ENCODE measurements around the gene ST8SIA3.
"Not testable (repeated sequence)": the region's sequence is repeated elsewhere in the genome, so short reads cannot be mapped to it uniquely, and the experiment has no call there.

Gene ST8SIA3

DNA sequence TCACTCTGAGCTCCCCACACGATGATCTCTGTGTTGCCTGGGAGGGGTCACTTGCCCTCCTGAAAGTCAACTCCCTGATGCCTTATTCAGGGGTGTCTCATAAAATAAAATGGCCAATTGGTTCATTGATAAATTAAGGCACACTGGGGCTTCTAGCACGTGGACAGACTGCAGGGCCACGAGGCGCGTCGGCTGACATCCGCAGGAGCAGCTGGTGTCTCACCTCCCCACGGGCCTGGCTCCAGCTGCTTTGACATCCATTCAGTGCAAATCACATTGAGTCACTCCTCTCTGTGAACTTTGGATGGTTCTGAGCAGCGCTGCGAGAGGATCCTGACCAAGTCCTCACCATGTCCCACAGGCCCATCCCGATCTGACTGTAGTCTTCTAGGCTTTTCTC, 4.6 kb upstream of the ST8SIA3 start:
- Mint-ChIP-seq H3K36me3 (ENCODE audit: low read depth) (no peaks in the 10 kb centered on the region), H3K9me3 (no peaks in the 10 kb centered on the region), H3K4me3 (no peak overlapping the region), H3K4me1 (ENCODE audit: low read depth) (no peaks in the 10 kb centered on the region), H3K27ac (no peak overlapping the region), H3K27me3 (peaks cover 34% of the 10 kb centered on the region)

- Mint-ChIP-seq H3K27me3 (peaks cover 68% of the 10 kb centered on the region), H3K36me3 (ENCODE audit: low read depth) (peaks cover 13% of the 10 kb centered on the region), H3K27ac (no peak overlapping the region), H3K4me3 (no peak overlapping the region), H3K9me3 (peaks cover 12% of the 10 kb centered on the region), H3K4me1 (ENCODE audit: low read depth) (no peaks in the 10 kb centered on the region)
These were observed 392 bp downstream of the ST8SIA3 start for GRCh38 chr18:57352761-57353136.

- peaks cover 13% of the 10 kb centered on the region for H3K36me3 Mint-ChIP-seq (ENCODE audit: low read depth)
- H3K4me1 Mint-ChIP-seq (ENCODE audit: low read depth), result no peaks in the 10 kb centered on the region
- no peak overlapping the region for H3K27ac Mint-ChIP-seq
- peaks cover 12% of the 10 kb centered on the region for H3K9me3 Mint-ChIP-seq
- H3K27me3 Mint-ChIP-seq, result peaks cover 65% of the 10 kb centered on the region
- no peak overlapping the region for H3K4me3 Mint-ChIP-seq
These were observed 981 bp downstream of the ST8SIA3 start for GRCh38 chr18:57353137-57353939.

DNA sequence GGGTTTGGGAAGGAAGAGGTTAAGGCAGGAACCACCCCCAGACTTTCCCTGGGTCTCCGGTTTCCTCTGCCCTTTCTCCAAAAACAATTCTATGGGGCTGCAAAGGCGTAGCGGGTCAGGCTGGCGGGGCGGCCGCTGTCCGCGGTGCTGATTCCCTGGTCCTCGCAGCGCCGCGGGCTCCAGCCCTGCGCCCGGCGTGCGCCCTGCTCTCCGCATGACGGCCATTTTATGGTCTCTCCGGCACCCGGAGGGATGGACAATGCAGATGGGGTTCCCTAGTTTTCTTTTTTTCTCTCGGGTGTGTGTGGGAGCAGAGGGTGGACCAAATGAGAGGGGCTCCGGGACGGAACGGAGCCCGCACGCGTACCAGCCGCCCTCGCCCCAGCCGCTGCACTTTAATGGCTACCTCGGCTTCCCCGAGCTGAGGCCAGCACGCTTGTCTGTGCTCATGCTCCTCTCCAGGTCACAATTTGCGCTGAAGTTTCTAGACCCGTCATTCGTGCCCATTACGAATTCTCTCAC, 1.6 kb downstream of the ST8SIA3 start:
- H3K36me3 Mint-ChIP-seq (ENCODE audit: low read depth), result peaks cover 13% of the 10 kb centered on the region
- no peak overlapping the region for H3K4me3 Mint-ChIP-seq
- H3K9me3 Mint-ChIP-seq, result peaks cover 12% of the 10 kb centered on the region
- peaks cover 71% of the 10 kb centered on the region for H3K27me3 Mint-ChIP-seq
- no peak overlapping the region for H3K27ac Mint-ChIP-seq
- H3K4me1 Mint-ChIP-seq (ENCODE audit: low read depth), result no peaks in the 10 kb centered on the region

GRCh38 chr18:57359433-57359832, 7.1 kb downstream of the ST8SIA3 start:
- H3K4me3 Mint-ChIP-seq, result no peak overlapping the region
- peaks cover 9% of the 10 kb centered on the region for H3K36me3 Mint-ChIP-seq (ENCODE audit: low read depth)
- H3K9me3 Mint-ChIP-seq, result peaks cover 9% of the 10 kb centered on the region
- H3K27ac Mint-ChIP-seq, result no peak overlapping the region
- peaks cover 58% of the 10 kb centered on the region for H3K27me3 Mint-ChIP-seq
- H3K4me1 Mint-ChIP-seq (ENCODE audit: low read depth), result no peaks in the 10 kb centered on the region

DNA sequence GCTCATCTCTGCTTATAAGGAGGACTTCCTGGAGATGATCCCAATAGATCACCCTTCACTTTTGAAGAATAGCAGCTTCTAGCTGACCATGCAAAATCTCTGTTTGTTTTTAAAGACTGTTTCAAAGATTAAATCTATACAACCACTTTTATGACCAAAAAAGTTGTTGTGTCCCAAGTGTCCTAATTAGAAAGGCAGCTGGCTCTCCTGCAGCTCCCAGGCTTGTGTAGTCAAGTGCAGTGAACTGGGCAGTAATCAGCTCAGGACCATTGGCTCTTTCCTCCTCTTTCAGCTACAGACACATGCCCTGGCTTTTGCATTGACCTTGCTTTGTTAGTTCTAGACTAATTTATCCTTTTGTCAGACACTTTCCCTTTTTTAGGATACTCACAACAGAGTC, 10.4 kb downstream of the ST8SIA3 start:
- H3K4me1 Mint-ChIP-seq (ENCODE audit: low read depth), result no peaks in the 10 kb centered on the region
- H3K4me3 Mint-ChIP-seq, result no peak overlapping the region
- H3K9me3 Mint-ChIP-seq, result no peaks in the 10 kb centered on the region
- H3K36me3 Mint-ChIP-seq (ENCODE audit: low read depth), result no peaks in the 10 kb centered on the region
- no peak overlapping the region for H3K27ac Mint-ChIP-seq
- peaks cover 33% of the 10 kb centered on the region for H3K27me3 Mint-ChIP-seq

DNA sequence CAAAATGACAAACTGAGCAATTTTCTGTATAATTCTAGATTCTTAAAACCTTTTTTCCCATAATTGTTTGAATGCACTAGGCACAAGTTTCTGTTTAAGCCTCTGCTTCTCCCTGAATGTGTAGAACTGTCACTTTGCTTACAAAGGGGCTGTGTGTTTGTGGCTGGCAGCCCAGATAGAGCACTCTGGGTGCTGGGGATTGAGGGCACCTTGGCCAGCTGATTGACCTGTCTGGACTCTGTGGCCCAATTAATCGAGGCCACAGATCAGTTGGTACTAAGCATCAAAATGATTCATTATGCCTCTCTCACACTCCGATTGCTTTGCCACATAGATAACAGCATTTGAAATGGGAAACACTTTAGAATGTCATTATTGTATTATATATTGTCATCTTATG, 12.1 kb downstream of the ST8SIA3 start:
- Mint-ChIP-seq H3K4me1 (ENCODE audit: low read depth) (no peaks in the 10 kb centered on the region), H3K9me3 (no peaks in the 10 kb centered on the region), H3K27ac (no peak overlapping the region), H3K36me3 (ENCODE audit: low read depth) (no peaks in the 10 kb centered on the region), H3K4me3 (no peak overlapping the region), H3K27me3 (peaks cover 24% of the 10 kb centered on the region)

DNA sequence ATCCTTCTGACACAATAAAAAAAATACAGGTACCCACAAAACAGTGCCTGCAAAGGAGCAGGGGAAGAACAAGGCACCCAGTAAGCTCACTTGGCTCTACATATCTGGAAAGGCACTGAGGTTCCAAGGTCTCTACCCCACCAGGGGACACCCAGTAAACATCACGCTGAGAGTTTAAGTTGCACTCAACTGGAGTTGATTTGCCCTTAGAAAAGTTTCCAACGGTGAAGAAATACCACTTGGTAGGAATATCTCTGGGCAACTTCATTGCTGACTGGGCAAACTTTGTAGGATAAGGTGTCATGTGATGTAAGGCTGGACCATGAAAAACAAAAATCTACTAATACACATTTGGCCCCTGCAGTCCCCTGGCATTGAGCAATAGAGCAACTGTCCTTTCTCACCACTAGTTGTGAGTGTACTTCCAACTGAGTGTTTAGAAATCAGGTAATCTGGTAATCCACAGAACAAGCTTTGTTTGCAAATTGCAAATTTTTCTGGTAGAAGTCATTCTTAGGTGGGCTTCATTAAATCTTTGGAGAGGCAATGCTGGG, 14.2 kb downstream of the ST8SIA3 start:
- H3K4me3 Mint-ChIP-seq, result no peak overlapping the region
- H3K27ac Mint-ChIP-seq, result no peak overlapping the region
- no peaks in the 10 kb centered on the region for H3K36me3 Mint-ChIP-seq (ENCODE audit: low read depth)
- no peaks in the 10 kb centered on the region for H3K9me3 Mint-ChIP-seq
- H3K4me1 Mint-ChIP-seq (ENCODE audit: low read depth), result no peaks in the 10 kb centered on the region
- peaks cover 11% of the 10 kb centered on the region for H3K27me3 Mint-ChIP-seq

DNA sequence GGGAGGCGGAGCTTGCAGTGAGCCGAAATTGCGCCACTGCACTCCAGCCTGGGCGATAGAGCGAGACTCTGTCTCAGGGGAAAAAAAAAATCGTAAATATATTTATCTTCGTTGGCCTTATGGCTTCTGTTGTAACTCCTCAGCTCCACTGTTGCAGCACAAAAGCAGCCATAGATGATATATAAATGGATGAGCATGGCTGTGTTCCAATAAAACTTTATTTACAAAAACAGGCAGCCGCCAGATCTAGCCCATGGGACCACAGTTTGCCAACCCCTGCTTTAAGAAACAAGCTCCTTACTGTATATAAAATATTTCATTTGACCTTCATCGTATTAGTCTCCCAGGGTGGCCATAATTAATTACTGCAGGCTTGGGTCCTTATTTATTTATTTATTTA, 20.1 kb downstream of the ST8SIA3 start:
- Mint-ChIP-seq H3K4me3 (no peak overlapping the region), H3K9me3 (no peaks in the 10 kb centered on the region), H3K4me1 (ENCODE audit: low read depth) (no peaks in the 10 kb centered on the region), H3K27ac (no peak overlapping the region), H3K36me3 (ENCODE audit: low read depth) (no peaks in the 10 kb centered on the region), H3K27me3 (peaks cover 12% of the 10 kb centered on the region)

- Mint-ChIP-seq H3K27ac (no peak overlapping the region), H3K36me3 (ENCODE audit: low read depth) (no peaks in the 10 kb centered on the region), H3K4me1 (ENCODE audit: low read depth) (no peaks in the 10 kb centered on the region), H3K4me3 (no peak overlapping the region), H3K9me3 (no peaks in the 10 kb centered on the region), H3K27me3 (peaks cover 12% of the 10 kb centered on the region)
These were observed 20.7 kb downstream of the ST8SIA3 start for GRCh38 chr18:57373017-57373416.

GRCh38 chr18:57376503-57376902, 24.1 kb downstream of the ST8SIA3 start:
- no peak overlapping the region for H3K27ac Mint-ChIP-seq
- H3K9me3 Mint-ChIP-seq, result no peaks in the 10 kb centered on the region
- H3K4me1 Mint-ChIP-seq (ENCODE audit: low read depth), result no peaks in the 10 kb centered on the region
- no peaks in the 10 kb centered on the region for H3K36me3 Mint-ChIP-seq (ENCODE audit: low read depth)
- H3K4me3 Mint-ChIP-seq, result no peak overlapping the region
- peaks cover 25% of the 10 kb centered on the region for H3K27me3 Mint-ChIP-seq

DNA sequence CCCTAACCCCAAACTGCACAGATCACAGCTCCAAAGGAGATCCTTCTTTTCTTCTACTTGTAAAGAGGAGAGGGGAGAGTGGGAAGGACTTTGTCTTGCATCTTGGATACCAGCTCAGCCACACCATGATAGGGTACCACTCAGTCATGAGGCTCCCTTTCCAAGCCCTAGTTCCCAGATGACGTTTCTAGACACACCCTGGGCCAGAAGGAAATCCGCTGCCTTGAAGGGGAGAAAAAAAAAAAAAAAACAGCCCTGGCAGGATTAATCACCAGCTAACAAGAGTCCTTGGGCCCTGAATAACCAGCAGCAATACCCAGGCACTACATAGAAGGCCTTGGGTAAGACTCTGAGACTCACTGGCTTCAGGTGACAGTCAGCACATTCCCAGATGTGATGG, 36.9 kb downstream of the ST8SIA3 start:
- peaks cover 13% of the 10 kb centered on the region for H3K27me3 Mint-ChIP-seq
- no peak overlapping the region for H3K4me3 Mint-ChIP-seq
- H3K9me3 Mint-ChIP-seq, result no peaks in the 10 kb centered on the region
- H3K4me1 Mint-ChIP-seq (ENCODE audit: low read depth), result no peaks in the 10 kb centered on the region
- no peaks in the 10 kb centered on the region for H3K36me3 Mint-ChIP-seq (ENCODE audit: low read depth)
- no peak overlapping the region for H3K27ac Mint-ChIP-seq

DNA sequence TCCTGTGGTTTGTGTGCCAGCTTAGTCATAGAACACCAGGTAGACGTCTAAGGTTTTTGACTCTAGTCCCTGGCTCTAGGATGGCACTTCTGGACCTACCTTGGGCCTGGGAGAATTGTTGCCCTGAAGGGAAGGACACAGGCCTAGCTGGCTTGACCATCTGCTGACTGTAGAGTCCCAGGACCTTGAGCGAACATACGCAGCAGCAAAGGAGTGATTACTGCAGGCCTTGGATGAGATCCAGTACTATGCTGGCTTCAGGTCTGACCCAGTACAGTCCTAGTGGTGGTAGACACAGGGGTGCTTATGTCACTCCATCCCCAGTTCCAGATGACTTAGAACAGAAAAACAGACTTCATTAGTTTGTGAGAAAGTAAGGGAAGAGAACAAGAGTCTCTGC, 37.7 kb downstream of the ST8SIA3 start:
- Mint-ChIP-seq H3K9me3 (no peaks in the 10 kb centered on the region), H3K36me3 (ENCODE audit: low read depth) (no peaks in the 10 kb centered on the region), H3K4me3 (no peak overlapping the region), H3K27me3 (peaks cover 13% of the 10 kb centered on the region), H3K27ac (no peak overlapping the region), H3K4me1 (ENCODE audit: low read depth) (no peaks in the 10 kb centered on the region)

GRCh38 chr18:57394749-57395148, 42.4 kb downstream of the ST8SIA3 start:
- H3K36me3 Mint-ChIP-seq (ENCODE audit: low read depth); H3K4me1 Mint-ChIP-seq (ENCODE audit: low read depth); H3K4me3 Mint-ChIP-seq; H3K9me3 Mint-ChIP-seq; H3K27ac Mint-ChIP-seq: not testable (repeated sequence)
- peaks cover 16% of the 10 kb centered on the region for H3K27me3 Mint-ChIP-seq

DNA sequence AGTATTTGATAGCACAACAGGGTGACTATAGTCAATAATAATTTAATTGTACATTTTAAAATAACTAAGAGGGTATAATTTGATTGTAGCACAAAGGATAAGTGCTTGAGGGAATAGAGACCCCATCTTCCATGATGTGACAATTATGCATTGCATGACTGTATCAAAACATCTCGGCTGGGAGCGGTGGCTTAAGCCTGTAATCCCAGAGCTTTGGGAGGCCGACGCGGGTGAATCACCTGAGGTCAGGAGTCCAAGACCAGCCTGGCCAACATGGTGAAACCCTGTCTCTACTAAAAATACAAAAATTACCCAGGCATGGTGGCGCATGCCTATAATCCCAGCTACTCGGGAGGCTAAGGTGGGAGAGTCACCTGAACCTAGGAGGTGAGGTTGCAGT, 44.5 kb downstream of the ST8SIA3 start:
- H3K4me1 Mint-ChIP-seq (ENCODE audit: low read depth); H3K36me3 Mint-ChIP-seq (ENCODE audit: low read depth); H3K4me3 Mint-ChIP-seq; H3K9me3 Mint-ChIP-seq; H3K27ac Mint-ChIP-seq; H3K27me3 Mint-ChIP-seq: not testable (repeated sequence)

Data from stimulated activated naive CD8-positive, alpha-beta T cell treated with anti-CD3 and anti-CD28 coated beads, Interleukin-15, Interleukin-2, amounts not matched to agents 100 ng/mL and 50 ng/mL, for 24 hours (primary cell).